T47D (cell line): Measurements from ENCODE around the gene ARHGAP18.

Source experiments
- DNase-seq, 2 experiments: peaks; one replicate each; pipeline versions ENCODE4 v3.0.0 to v3.0.0-alpha.2; 2011 to 2012; ENCODE audit warnings: low read depth in 1 of 2, low spot score in 1 of 2
- JUND ChIP-seq: IDR thresholded peaks from 2 replicates; pipeline ENCODE4 v1.6.1; 2012; ENCODE audit warnings: low read depth
- in situ Hi-C: cut with HindIII; loops from 2 replicates; pipeline ENCODE4 v1.10.0; 2016; ENCODE audit warnings: low sequenced_read_pairs, low pct_unique_long_range_greater_than_20kb

The ARHGAP18 gene

DNA sequence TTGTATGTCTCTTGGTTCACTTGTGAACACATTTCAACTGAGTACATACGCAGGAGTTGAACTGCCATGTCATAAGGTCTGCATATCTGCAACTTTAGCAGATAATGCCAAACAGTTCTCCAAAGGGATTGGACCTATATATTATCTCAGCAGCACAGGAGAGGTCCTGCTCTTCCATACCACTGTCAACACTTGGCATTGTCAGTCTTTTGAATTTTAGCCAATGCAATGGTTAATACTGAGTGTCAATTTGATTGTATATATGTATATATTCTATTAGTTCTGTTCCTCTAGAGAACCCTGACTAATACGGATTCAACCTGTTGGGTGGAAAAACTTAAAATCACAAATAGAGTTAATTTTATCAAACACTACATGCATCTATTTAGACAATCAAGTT, 26.1 kb upstream of the ARHGAP18 start:
- DNase-seq: no peak
- TF ChIP-seq JUND: no peak
- in situ Hi-C loops: no loop called here

DNA sequence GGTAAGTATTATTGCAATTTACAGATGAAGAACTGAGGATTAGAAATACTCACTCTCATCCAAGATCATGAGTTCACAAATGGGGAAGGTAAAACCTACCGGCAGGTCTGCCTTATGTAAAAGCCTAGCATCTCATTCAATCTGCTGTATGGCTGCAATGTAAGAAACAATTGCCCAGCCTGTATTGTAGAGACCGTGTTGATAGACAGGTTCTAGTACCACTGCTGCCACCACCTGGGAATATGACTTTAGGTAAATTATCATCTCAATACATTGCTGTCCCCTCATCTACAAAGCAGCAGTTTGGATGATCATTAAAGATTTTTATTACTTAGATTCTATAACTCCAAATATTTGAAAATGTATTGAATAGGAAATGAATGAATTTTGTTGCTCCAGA, 23.3 kb upstream of the ARHGAP18 start:
- TF ChIP-seq JUND: no peak
- peak in 1 of 2 experiments; percentile 59 for DNase-seq
- in situ Hi-C loops: no loop called here

DNA sequence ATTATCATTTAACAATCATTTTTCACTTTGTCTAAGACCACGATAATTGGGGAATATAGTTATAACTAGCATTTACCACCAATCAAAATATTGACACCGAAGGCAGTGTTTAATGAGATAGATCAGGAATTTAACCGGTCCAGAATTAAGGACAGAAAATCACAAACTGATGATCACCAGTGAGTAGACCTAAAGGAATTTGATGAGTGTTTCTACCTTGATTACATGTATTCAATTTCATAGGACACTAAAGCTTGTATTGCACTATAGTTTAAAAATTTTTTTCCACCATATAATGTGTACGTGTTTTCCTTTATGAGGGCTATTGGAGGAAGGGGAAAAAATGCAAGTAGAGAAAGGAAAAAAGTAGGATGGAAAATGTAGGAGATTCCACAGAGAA, 22.6 kb upstream of the ARHGAP18 start:
- in situ Hi-C loops: no loop called here
- no peak for TF ChIP-seq JUND
- DNase-seq: no peak

DNA sequence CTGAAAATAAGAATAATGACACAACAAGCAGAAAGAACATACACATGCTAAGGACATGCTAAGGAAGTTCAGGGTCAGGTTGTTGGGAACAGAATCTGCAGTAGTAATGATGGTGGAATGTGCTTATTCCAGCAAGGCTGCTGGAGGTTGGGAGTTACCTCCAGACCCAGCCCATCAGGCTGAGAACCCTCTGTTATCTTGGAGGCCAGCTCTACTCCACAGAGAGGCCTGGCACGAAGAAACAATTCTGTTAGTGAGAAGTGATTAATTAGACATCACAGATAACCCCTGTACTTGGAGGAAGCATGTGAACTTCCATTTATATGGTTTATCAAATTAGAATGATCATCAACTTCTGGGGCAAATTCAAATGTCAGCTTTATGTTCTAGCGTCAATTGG, 22.1 kb upstream of the ARHGAP18 start:
- no peak for DNase-seq
- in situ Hi-C loops: no loop called here
- TF ChIP-seq JUND: no peak

DNA sequence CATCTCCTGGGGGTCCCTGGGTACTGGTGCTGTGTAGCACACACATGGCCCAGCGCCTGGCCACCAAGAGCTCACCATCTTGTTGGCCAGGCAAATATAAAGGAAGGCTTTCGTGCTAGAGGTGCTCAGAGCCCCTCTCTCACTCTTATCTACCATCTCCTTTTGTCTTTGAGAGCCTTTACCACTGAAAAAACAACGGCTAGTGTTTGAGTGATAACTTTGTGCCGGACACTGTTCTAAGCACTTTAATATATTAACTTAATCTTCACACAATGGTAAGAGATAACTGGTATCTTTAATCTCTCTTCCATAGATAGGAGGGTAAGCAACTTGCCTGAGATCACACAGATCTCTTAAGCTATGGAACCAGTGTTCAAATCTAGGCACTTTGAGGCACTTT, 21.5 kb upstream of the ARHGAP18 start:
- no peak for TF ChIP-seq JUND
- in situ Hi-C loops: no loop called here
- no peak for DNase-seq

DNA sequence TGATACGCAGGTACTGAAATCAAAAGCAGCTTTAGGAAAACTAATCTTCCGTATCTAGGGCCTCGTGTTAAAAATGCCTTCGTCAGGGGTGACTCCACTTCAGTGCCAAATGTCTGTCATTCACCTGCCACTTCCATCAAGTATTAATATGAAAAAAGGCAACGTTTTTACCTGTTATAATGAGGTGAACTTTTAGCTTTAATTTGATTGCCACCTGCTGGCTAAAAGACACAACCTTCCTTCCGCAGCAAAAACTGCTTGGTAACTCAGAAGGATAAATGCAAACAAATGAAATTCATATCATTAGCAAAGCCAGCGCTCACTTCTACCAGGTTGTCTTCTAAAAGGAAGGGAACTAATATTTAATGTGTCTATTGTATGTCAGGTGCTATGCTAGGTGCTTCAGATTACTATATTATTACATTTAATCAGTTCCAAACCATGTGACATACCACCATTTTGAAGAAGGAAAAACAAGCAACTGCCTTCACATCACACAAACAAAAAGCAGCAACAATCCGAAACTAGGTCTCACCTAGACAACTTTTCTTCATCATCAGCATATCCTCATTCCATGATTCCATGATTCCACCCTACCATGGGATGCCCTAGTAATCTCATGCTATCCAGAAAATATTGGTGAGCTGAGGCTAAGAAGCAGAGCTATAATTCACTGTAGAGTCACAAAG, 20.6 kb upstream of the ARHGAP18 start:
- in situ Hi-C loops: no loop called here
- TF ChIP-seq JUND: no peak
- DNase-seq: peak in 1 of 2 experiments; percentile 50

DNA sequence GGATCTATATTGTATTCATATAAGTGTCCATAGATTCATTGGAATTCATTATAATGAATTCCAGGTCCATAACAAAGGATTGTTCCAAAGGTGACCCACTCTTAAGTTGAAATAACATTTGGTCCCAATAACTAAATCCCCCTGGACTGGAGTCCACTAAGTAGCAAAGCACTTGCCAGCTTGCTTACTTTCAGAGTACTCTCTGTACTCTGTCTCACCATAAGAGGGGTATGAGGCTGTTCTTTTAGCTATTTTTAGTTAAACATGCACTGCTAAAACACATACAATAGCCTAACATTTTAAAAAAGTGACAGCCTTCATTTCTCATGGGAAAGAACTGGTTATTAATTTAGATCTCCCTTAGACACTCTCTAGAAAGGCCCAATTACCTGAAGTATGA, 16.7 kb upstream of the ARHGAP18 start:
- no peak for TF ChIP-seq JUND
- DNase-seq: no peak
- in situ Hi-C loops: no loop called here

DNA sequence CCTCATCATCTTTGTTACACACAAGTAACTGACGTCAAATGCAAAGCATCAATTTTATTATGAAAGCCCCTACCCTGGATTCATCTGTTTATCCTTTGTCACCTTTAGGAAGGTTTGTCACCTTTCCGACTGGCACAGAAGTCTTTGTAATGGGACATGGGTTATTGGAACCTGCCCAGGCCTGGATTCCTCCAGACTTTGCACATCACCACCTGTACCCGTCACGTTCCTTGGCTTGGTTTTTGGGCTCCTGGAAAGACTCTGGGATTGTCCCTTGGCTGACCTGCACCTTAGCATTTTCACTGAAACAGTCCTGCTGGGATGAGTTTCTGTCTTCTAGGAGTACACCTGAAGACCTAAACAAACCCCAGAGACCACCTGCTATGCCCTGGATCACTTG, 15.4 kb upstream of the ARHGAP18 start:
- in situ Hi-C loops: no loop called here
- DNase-seq: no peak
- TF ChIP-seq JUND: no peak

DNA sequence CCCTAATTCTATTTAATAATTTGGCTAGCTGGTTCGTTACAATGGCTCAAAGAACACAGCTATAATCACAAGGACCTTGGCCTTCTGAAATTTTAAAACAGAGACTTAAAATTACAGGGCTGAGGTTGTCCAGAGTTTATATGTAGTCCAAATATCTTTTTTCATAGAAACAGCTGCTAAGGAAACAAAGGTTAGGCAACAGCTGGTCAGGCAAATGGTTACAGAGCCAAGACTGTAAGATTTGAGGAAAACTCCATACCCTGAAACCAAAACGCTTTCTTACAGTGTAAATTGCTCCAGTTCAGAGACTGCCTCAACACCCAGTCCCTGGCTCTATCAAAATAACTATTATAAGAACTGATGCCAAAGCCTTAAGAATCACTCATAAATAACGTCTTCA, 9.7 kb upstream of the ARHGAP18 start:
- DNase-seq: no peak
- no peak for TF ChIP-seq JUND
- in situ Hi-C loops: no loop called here

DNA sequence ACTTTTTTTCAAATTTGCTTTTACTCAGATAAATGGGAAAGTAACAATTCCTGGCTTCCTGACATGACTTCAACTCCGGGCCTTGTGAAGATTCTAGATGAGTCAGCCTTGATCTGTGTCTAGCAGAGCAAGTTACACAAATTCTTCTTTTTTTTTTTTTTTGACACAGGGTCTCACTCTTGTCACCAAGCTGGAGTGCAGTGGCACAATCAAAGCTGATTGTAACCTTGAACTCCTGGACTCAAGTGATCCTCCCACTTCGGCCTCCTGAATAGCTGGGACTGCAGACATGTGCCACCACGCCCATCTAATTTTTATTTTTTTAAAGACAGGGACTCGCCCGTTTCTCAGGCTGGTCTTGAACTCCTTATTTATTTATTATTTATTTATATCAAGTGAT, 7.3 kb upstream of the ARHGAP18 start:
- in situ Hi-C loops: no loop called here
- DNase-seq: no peak
- TF ChIP-seq JUND: no peak

DNA sequence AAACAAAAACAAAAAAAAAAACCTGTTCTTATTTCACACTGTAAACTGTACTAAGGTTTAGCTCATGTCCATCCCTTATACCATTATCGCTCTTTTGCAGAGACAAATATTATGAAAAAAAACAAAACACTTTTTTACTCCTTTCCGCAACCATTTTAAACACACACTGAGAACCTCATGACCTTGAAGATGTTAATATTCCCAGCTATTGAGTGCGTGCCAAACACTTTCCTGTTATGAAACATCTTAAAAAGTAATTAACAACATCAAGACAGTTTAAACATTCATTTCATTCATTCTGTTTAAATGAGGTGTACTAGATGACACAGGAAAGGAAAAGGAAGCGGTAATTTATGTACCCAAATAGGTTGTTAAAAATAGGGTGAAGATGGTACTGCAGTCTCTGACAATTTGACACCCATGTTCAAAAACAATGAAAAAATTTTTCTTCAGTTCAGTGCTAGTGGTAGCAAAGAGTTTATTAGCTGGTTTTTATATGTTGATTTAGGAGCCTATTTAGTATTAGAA, 3.9 kb upstream of the ARHGAP18 start:
- in situ Hi-C loops: no loop called here
- no peak for TF ChIP-seq JUND
- no peak for DNase-seq

DNA sequence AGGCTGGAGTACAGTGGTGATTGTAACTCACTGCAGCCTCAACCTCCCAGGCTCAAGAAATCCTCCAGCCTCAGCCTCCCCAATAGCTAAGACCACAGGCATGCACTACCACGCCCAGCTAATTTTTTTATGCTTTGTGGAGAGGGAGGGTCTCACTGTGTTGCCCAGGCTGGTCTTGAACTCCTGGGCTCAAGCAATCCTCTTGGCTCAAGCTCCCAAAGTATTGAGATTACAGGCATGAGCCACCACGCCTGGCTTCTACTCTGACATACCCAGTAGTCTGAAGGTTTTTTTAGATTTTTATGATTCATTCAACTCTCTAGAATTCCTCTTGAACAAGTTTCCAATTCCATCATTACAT, 1.3 kb upstream of the ARHGAP18 start:
- in situ Hi-C loops: no loop called here
- no peak for TF ChIP-seq JUND
- DNase-seq: no peak

DNA sequence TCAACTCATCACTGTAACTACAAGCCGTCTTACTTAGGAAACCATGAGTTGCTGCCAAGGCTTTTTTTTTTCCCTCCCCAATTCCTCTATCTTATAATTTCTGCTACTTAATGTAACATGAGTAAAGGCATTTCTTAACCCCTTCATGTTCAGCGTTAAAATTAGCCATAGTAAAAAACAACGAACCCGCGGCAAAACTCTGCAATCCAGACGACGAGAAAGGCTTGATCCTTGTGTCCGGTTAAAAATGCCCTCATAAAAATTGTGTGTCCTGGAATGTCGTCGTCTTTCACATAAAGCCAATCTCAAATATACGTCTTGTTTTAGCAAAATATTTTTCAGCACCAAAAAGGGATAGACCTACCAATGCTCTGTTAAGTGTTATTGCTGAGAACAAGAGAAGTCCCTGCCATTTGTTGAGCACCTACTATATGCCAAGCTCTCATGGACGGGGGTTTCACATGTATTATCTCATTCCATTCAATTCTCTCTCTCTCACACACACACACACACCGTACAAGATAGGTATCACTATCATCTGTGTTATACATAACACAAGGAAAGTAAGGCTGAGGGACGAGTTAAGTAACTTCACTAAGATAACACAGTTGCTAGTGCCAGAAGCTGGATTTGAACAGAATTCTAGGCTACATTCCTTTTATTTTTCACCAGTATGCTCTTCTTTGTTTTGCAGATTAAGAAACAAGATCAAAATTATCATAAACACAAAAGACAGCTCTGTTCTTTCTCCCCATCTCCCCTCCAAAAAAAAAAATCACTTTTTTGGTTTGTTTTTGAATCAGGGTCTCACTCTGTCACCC, 683 bp upstream of the ARHGAP18 start:
- in situ Hi-C loops: no loop called here

DNA sequence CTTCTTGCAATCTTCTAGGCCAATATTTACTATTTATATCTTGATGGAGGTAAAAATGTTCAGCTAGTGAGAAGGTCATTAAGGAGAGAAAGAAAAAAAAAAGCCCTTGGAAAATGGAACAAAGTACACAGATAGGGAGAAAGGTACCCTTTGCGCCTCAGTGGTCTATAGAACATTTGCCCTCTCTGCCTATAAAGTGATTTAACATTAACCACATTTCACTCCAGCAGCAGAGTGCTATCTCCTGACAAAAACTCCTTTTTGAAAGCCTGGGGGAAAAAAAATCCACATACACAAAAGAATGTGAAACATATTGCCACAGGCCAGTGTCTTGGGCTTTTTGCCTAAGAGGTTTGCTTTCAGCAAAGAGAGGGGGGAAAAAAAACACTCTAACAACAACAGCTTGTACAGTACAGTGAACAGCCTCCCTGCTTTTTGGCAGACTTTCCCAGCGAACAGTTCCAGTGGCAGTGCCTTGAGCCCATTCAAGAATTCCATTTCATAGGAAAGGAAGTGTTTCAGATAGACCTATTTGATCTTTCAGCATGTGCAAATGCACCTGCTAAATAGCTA, 695 bp downstream of the ARHGAP18 start:
- no peak for DNase-seq
- in situ Hi-C loops: no loop called here

More for the DNA sequence above, 683 bp upstream of the ARHGAP18 start:
- no peak for DNase-seq
- no peak for TF ChIP-seq JUND

More for the DNA sequence above, 695 bp downstream of the ARHGAP18 start:
- TF ChIP-seq JUND: no peak
